ENCODE measurements around the gene SYNPR.

DNA sequence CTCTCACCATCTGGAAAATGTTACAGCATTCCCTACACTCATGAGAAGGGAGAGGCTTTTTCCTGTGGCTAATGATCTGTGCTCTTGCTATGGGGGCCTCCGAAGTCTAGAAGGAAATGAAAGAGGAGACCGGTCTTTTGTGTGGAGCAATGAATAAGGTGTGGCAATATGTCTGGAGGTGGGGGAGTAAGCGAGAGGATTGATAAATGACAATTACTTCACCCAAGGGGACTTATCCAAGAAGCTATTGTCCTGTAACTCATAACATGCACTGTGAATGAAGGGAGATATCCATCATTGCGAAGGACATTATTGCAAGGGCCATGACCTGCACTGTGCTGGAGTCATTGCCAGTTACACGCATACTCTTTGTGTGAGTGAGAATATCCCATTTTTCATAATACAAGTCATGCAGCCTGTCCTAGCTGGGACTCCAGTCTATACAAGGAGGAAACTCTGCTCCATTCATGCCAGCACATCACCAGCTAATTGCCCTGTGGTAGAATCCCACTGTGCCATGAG lies 37.7 kb upstream of the SYNPR start:
- TF ChIP-seq, protein P1, sequence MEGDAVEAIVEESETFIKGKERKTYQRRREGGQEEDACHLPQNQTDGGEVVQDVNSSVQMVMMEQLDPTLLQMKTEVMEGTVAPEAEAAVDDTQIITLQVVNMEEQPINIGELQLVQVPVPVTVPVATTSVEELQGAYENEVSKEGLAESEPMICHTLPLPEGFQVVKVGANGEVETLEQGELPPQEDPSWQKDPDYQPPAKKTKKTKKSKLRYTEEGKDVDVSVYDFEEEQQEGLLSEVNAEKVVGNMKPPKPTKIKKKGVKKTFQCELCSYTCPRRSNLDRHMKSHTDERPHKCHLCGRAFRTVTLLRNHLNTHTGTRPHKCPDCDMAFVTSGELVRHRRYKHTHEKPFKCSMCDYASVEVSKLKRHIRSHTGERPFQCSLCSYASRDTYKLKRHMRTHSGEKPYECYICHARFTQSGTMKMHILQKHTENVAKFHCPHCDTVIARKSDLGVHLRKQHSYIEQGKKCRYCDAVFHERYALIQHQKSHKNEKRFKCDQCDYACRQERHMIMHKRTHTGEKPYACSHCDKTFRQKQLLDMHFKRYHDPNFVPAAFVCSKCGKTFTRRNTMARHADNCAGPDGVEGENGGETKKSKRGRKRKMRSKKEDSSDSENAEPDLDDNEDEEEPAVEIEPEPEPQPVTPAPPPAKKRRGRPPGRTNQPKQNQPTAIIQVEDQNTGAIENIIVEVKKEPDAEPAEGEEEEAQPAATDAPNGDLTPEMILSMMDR (IDR thresholded peaks at IDR 0.05; ENCODE audit: low read depth, low read length): no peak
- TF ChIP-seq EZH2phosphoT487 (IDR thresholded peaks at IDR 0.05; ENCODE audit: low read depth): no peak
